Activated CD8-positive, alpha-beta memory T cell treated with anti-CD3 and anti-CD28 coated beads for 36 hours (primary cell): ENCODE results near the gene WBP1L. TPM values are rescaled to one million over a fixed set of nuclear protein-coding genes. Genes with fewer than 3 reads are reported as not detected.
"Not testable (repeated sequence)": the region's sequence is repeated elsewhere in the genome, so short reads cannot be mapped to it uniquely, and the experiment has no call there.

ENCODE experiments used
- CTCF ChIA-PET: fragments of 350-600 bp; sonication (Branson Sonifier 250); formaldehyde crosslinking; loops from one replicate; lab custom pipeline; 2021; ENCODE audit warnings: antibody characterized with exemption; lab: Charles Lee
- POLR2A ChIA-PET: fragments of 350-600 bp; sonication (Branson Sonifier 250); formaldehyde crosslinking; loops from one replicate; lab custom pipeline; 2021; ENCODE audit warnings: antibody characterized with exemption; lab: Charles Lee
- total RNA-seq, 2 experiments: library from RNA; stranded (reverse); gene quantifications; one replicate each; pipeline ENCODE4 v1.2.3, GENCODE V29; 2021

WBP1L gene
- total RNA-seq = 10 to 100 TPM; 12.7 to 13.8 TPM

GRCh38 chr10:102743588-102744373 lies at the start of gene WBP1L:
WBP1L (plus strand) TSS chr10:102743948; CDS start chr10:102744054, 106 bp downstream.
- ChIA-PET POLR2A (interaction anchor here (0.6 to 1.4 kb wide), 4 partner anchors 16 to 83 kb away, joined by 3 to 7 read pairs (median 6); partner anchors contain the start of genes ARL3 and SFXN2), CTCF (interaction anchor here (1.0 to 1.1 kb wide), 2 partner anchors 11 to 92 kb away, joined by 3 read pairs; no protein-coding TSS in a partner anchor)

- POLR2A ChIA-PET = not testable (repeated sequence)
Observed at GRCh38 chr10:102695401-102695800, 48.3 kb upstream of the WBP1L start.

GRCh38 chr10:102696736-102697135 lies 47.0 kb upstream of the WBP1L start:
- POLR2A ChIA-PET = interaction anchor here (0.6 kb wide), 1 partner anchor 127 kb away, joined by 3 read pairs; no protein-coding TSS in a partner anchor
- CTCF ChIA-PET = no interaction called here

More at GRCh38 chr10:102695401-102695800, 48.3 kb upstream of the WBP1L start:
- CTCF ChIA-PET = not testable (repeated sequence)

- POLR2A ChIA-PET = no interaction called here
- CTCF ChIA-PET = no interaction called here
Observed at GRCh38 chr10:102698894-102699293, 44.9 kb upstream of the WBP1L start.

- CTCF ChIA-PET = interaction anchor here (0.7 kb wide), 1 partner anchor 34 kb away, joined by 3 read pairs; no protein-coding TSS in a partner anchor
Observed at GRCh38 chr10:102701272-102701671, 42.5 kb upstream of the WBP1L start.

GRCh38 chr10:102701796-102702195 lies 42.0 kb upstream of the WBP1L start:
- POLR2A ChIA-PET = no interaction called here
- CTCF ChIA-PET = no interaction called here

More at GRCh38 chr10:102701272-102701671, 42.5 kb upstream of the WBP1L start:
- POLR2A ChIA-PET = no interaction called here

GRCh38 chr10:102702742-102703141 lies 41.0 kb upstream of the WBP1L start:
- POLR2A ChIA-PET = interaction anchor here (0.7 kb wide), 1 partner anchor 11 kb away, joined by 8 read pairs; no protein-coding TSS in a partner anchor
- CTCF ChIA-PET = interaction anchor here (0.6 to 0.7 kb wide), 2 partner anchors 38 to 198 kb away, joined by 3 to 5 read pairs; no protein-coding TSS in a partner anchor

GRCh38 chr10:102704915-102705314 lies 38.8 kb upstream of the WBP1L start:
- CTCF ChIA-PET = no interaction called here
- POLR2A ChIA-PET = no interaction called here

GRCh38 chr10:102705531-102705930 lies 38.2 kb upstream of the WBP1L start:
- ChIA-PET CTCF (no interaction called here), POLR2A (interaction anchor here (0.5 kb wide), 1 partner anchor 61 kb away, joined by 3 read pairs; the partner anchor contains the start of gene TRIM8)

GRCh38 chr10:102710609-102711008 lies 33.1 kb upstream of the WBP1L start:
- ChIA-PET CTCF (interaction anchor here (0.7 to 5.0 kb wide), 3 partner anchors 30 to 65 kb away, joined by 3 to 29 read pairs (median 3); partner anchors contain the start of gene TRIM8), POLR2A (interaction anchor here (0.8 to 6.5 kb wide), 3 partner anchors 36 to 69 kb away, joined by 3 to 54 read pairs (median 3); partner anchors contain the start of gene TRIM8)

GRCh38 chr10:102712089-102712488 lies 31.7 kb upstream of the WBP1L start:
- ChIA-PET POLR2A (interaction anchor here (1.0 to 6.5 kb wide), 3 partner anchors 51 to 67 kb away, joined by 4 to 54 read pairs (median 4); partner anchors contain the start of gene TRIM8), CTCF (interaction anchor here (1.0 to 5.0 kb wide), 2 partner anchors 51 to 67 kb away, joined by 3 to 29 read pairs; partner anchors contain the start of gene TRIM8)

GRCh38 chr10:102712843-102713538 lies 30.8 kb upstream of the WBP1L start:
- ChIA-PET POLR2A (interaction anchor here (0.9 to 6.5 kb wide), 5 partner anchors 52 to 479 kb away, joined by 3 to 54 read pairs (median 4); partner anchors contain the start of gene TRIM8), CTCF (interaction anchor here (1.2 to 5.0 kb wide), 3 partner anchors 51 to 319 kb away, joined by 3 to 29 read pairs (median 4); partner anchors contain the start of gene TRIM8)

- ChIA-PET CTCF (interaction anchor here (1.2 to 5.0 kb wide), 3 partner anchors 52 to 320 kb away, joined by 3 to 29 read pairs (median 4); partner anchors contain the start of gene TRIM8), POLR2A (interaction anchor here (0.6 to 6.5 kb wide), 6 partner anchors 10 to 479 kb away, joined by 3 to 54 read pairs (median 6); partner anchors contain the start of gene TRIM8)
Observed at GRCh38 chr10:102713539-102713813, 30.3 kb upstream of the WBP1L start.

GRCh38 chr10:102713814-102714620 lies 29.7 kb upstream of the WBP1L start, which contains the start of gene ARL3:
ARL3 (minus strand) TSS chr10:102714397; CDS start chr10:102714275, 122 bp downstream.
- CTCF ChIA-PET = interaction anchor here (0.8 to 5.0 kb wide), 8 partner anchors 14 to 320 kb away, joined by 3 to 29 read pairs (median 3); partner anchors contain the start of gene TRIM8
- POLR2A ChIA-PET = interaction anchor here (0.5 to 6.5 kb wide), 12 partner anchors 11 to 1699 kb away, joined by 3 to 54 read pairs (median 4); partner anchors contain the start of genes TRIM8 and WBP1L

- ChIA-PET POLR2A (interaction anchor here (0.5 to 6.5 kb wide), 9 partner anchors 12 to 509 kb away, joined by 3 to 54 read pairs (median 5); partner anchors contain the start of genes TRIM8 and WBP1L), CTCF (interaction anchor here (0.8 to 5.0 kb wide), 7 partner anchors 13 to 321 kb away, joined by 3 to 29 read pairs (median 3); partner anchors contain the start of gene TRIM8)
Observed at GRCh38 chr10:102714621-102715455, 28.9 kb upstream of the WBP1L start, which contains the start of gene SFXN2. SFXN2 (plus strand) TSS chr10:102714636; CDS start chr10:102726637, 12,001 bp downstream.

GRCh38 chr10:102715880-102716279 lies 27.9 kb upstream of the WBP1L start:
- POLR2A ChIA-PET = interaction anchor here (0.7 kb wide), 1 partner anchor 432 kb away, joined by 5 read pairs; no protein-coding TSS in a partner anchor
- CTCF ChIA-PET = interaction anchor here (0.7 kb wide), 1 partner anchor 23 kb away, joined by 3 read pairs; no protein-coding TSS in a partner anchor
